H9 (cell line): ENCODE measurements around the gene GCG. TPM values are rescaled to one million over a fixed set of nuclear protein-coding genes. Genes with fewer than 3 reads are reported as not detected.

Source experiments
- DNase-seq: peaks from one replicate; pipeline ENCODE4 v3.0.0-alpha.2; 2017
- H2AFZ ChIP-seq: one replicate; pipeline ENCODE4 v1.6.1; 2013; ENCODE audit warnings: mild to moderate bottlenecking, low read length, control low read depth, moderate library complexity
- H2AK5ac ChIP-seq: 2 replicates; pipeline ENCODE4 v1.6.1; 2013; ENCODE audit warnings: low read length, control low read depth, mixed read lengths; ENCODE audit not compliant: insufficient read length
- H2BK120ac ChIP-seq: one replicate; pipeline ENCODE4 v1.6.1; 2013; ENCODE audit warnings: low read depth, mild to moderate bottlenecking, low read length, control low read depth, inconsistent platforms; ENCODE audit not compliant: poor library complexity, severe bottlenecking
- H2BK12ac ChIP-seq: 2 replicates; pipeline ENCODE4 v1.6.1; 2013; ENCODE audit warnings: low read length, control low read depth, mixed read lengths, low read depth; ENCODE audit not compliant: insufficient read length
- H2BK15ac ChIP-seq: 2 replicates; pipeline ENCODE4 v1.6.1; 2013; ENCODE audit warnings: low read depth, low read length, control low read depth
- H2BK20ac ChIP-seq: one replicate; pipeline ENCODE4 v1.6.1; 2013; ENCODE audit warnings: low read depth, mild to moderate bottlenecking, low read length, control low read depth, inconsistent platforms; ENCODE audit not compliant: poor library complexity, severe bottlenecking
- H2BK5ac ChIP-seq: 2 replicates; pipeline ENCODE4 v1.6.1; 2013; ENCODE audit warnings: low read length, control low read depth, mixed read lengths; ENCODE audit not compliant: insufficient read length
- H3K14ac ChIP-seq: 2 replicates; pipeline ENCODE4 v1.6.1; 2013; ENCODE audit warnings: low read length, control low read depth; ENCODE audit not compliant: insufficient read depth
- H3K18ac ChIP-seq: 2 replicates; pipeline ENCODE4 v1.6.1; 2013; ENCODE audit warnings: low read depth, mild to moderate bottlenecking, mixed read lengths, low read length, control low read depth; ENCODE audit not compliant: insufficient read length
- H3K23ac ChIP-seq: 2 replicates; pipeline ENCODE4 v1.6.1; 2013; ENCODE audit warnings: low read length, control low read depth, mixed read lengths, low read depth; ENCODE audit not compliant: insufficient read length
- H3K23me2 ChIP-seq: 2 replicates; pipeline ENCODE4 v1.6.1; 2013; ENCODE audit warnings: low read depth, mild to moderate bottlenecking, mixed read lengths, low read length, control low read depth; ENCODE audit not compliant: insufficient read length, poor library complexity, severe bottlenecking
- H3K27ac ChIP-seq: 2 replicates; pipeline ENCODE4 v1.5.1; 2013; ENCODE audit warnings: low read length, control low read depth, mixed read lengths, low read depth; ENCODE audit not compliant: insufficient read length
- H3K27me3 ChIP-seq: 2 replicates; pipeline ENCODE4 v1.6.1; 2013; ENCODE audit warnings: low read length, control low read depth, inconsistent platforms; ENCODE audit not compliant: insufficient read depth
- H3K4ac ChIP-seq: 2 replicates; pipeline ENCODE4 v1.6.1; 2013; ENCODE audit warnings: low read depth, mild to moderate bottlenecking, control low read depth, inconsistent platforms, low read length, moderate library complexity
- H3K4me1 ChIP-seq: 2 replicates; pipeline ENCODE4 v1.6.1; 2013; ENCODE audit warnings: low read length, control low read depth, inconsistent platforms; ENCODE audit not compliant: insufficient read depth
- H3K4me2 ChIP-seq: 2 replicates; pipeline ENCODE4 v1.6.1; 2013; ENCODE audit warnings: low read length, control low read depth, mixed read lengths; ENCODE audit not compliant: insufficient read length, insufficient read depth
- H3K56ac ChIP-seq: 2 replicates; pipeline ENCODE4 v1.6.1; 2013; ENCODE audit warnings: low read depth, mild to moderate bottlenecking, mixed read lengths, low read length, control low read depth; ENCODE audit not compliant: insufficient read length
- H3K79me1 ChIP-seq: 2 replicates; pipeline ENCODE4 v1.6.1; 2013; ENCODE audit warnings: low read depth, mild to moderate bottlenecking, moderate library complexity, low read length, control low read depth, inconsistent platforms; ENCODE audit not compliant: insufficient read depth, poor library complexity, severe bottlenecking
- H3K79me2 ChIP-seq: 2 replicates; pipeline ENCODE4 v1.6.1; 2013; ENCODE audit warnings: low read length, control low read depth, inconsistent platforms; ENCODE audit not compliant: insufficient read depth
- H3K9ac ChIP-seq: 2 replicates; pipeline ENCODE4 v1.6.1; 2013; ENCODE audit warnings: low read length, control low read depth, mixed read lengths; ENCODE audit not compliant: insufficient read length; ENCODE audit errors: extremely low read depth
- H3K9me3 ChIP-seq: one replicate; pipeline ENCODE4 v1.6.1; 2013; ENCODE audit warnings: low read depth, low read length, inconsistent platforms; ENCODE audit not compliant: control insufficient read depth
- H3T11ph ChIP-seq: one replicate; pipeline ENCODE4 v1.6.1; 2013; ENCODE audit warnings: mild to moderate bottlenecking, low read length, control low read depth, inconsistent platforms
- H4K20me1 ChIP-seq: one replicate; pipeline ENCODE4 v1.6.1; 2013; ENCODE audit not compliant: control insufficient read depth, insufficient read length, insufficient read depth
- H4K5ac ChIP-seq: 2 replicates; pipeline ENCODE4 v1.6.1; 2013; ENCODE audit warnings: low read depth, mild to moderate bottlenecking, mixed read lengths, low read length, control low read depth; ENCODE audit not compliant: insufficient read length
- H4K8ac ChIP-seq: replicated peaks from 2 replicates; pipeline ENCODE4 v1.6.1; 2013; ENCODE audit warnings: low read length, control low read depth, mixed read lengths, low read depth; ENCODE audit not compliant: insufficient read length
- H4K91ac ChIP-seq: 2 replicates; pipeline ENCODE4 v1.6.1; 2013; ENCODE audit warnings: low read depth, mild to moderate bottlenecking, moderate library complexity, mixed read lengths, low read length, control low read depth; ENCODE audit not compliant: insufficient read length
- H3K27ac Mint-ChIP-seq, 3 experiments: 2 replicates in 2 of 3; 3 replicates in 1 of 3; pipeline ENCODE4 v1.8.0; 2020 to 2021; ENCODE audit warnings: mixed read lengths in 3 of 3, mild to moderate bottlenecking in 1 of 3, moderate library complexity in 1 of 3
- H3K27me3 Mint-ChIP-seq: 2 replicates; pipeline ENCODE4 v1.8.0; 2021; ENCODE audit warnings: low read depth, mild to moderate bottlenecking, moderate library complexity, mixed read lengths
- H3K36me3 Mint-ChIP-seq, 3 experiments: 2 replicates in 2 of 3; 3 replicates in 1 of 3; pipeline ENCODE4 v1.8.0; 2020 to 2021; ENCODE audit warnings: low read depth in 3 of 3, mixed read lengths in 3 of 3; ENCODE audit not compliant: insufficient read depth in 1 of 3
- H3K4me1 Mint-ChIP-seq, 2 experiments: 2 replicates each; pipeline ENCODE4 v1.8.0; 2020; ENCODE audit warnings: mixed read lengths in 2 of 2
- H3K4me3 Mint-ChIP-seq, 2 experiments: 2 replicates in 1 of 2; 3 replicates in 1 of 2; pipeline ENCODE4 v1.8.0; 2020 to 2021; ENCODE audit warnings: mild to moderate bottlenecking in 2 of 2, mixed read lengths in 2 of 2, moderate library complexity in 1 of 2
- H3K9me3 Mint-ChIP-seq, 2 experiments: 2 replicates in 1 of 2; 3 replicates in 1 of 2; pipeline ENCODE4 v1.8.0; 2020; ENCODE audit warnings: mild to moderate bottlenecking in 2 of 2, mixed read lengths in 2 of 2, moderate library complexity in 1 of 2
- CTCF ChIP-seq: fragments of 200-600 bp; sonication (generic); conservative IDR thresholded peaks from 3 replicates; pipeline ENCODE4 v1.8.0; 2021; ENCODE audit warnings: antibody characterized with exemption, mild to moderate bottlenecking
- WGBS: extraction: QIAGEN DNeasy Blood & Tissue Kit; methylation state at CpG from one replicate; pipeline ENCODE4 v1.1.7; 2013; ENCODE audit warnings: missing lambda C conversion rate, low lambda C conversion rate, mixed read lengths; ENCODE audit not compliant: insufficient read length; ENCODE audit errors: extremely low coverage; 5-methylcytosine and 5-hydroxymethylcytosine counted together
- total RNA-seq: library from RNA; stranded (reverse); gene quantifications from 2 replicates; pipeline ENCODE4 v1.2.1, GENCODE V29; 2021

GCG gene
- total RNA-seq, 1 experiment from 2014 or later: not detected

- no CpG with 5 or more reads among the region's 9 CpGs for WGBS
- Histone ChIP-seq H3K14ac (no peak overlapping the region), H2BK12ac (no peak overlapping the region), H4K20me1 (no peaks in the 10 kb centered on the region), H3K9me3 (no peaks in the 10 kb centered on the region), H3K4ac (no peak overlapping the region), H3T11ph (no peak overlapping the region), H3K79me1 (no peaks in the 10 kb centered on the region), H2AFZ (no peak overlapping the region), H4K8ac (no peak overlapping the region), H2BK5ac (no peak overlapping the region), H3K56ac (no peak overlapping the region), H2BK120ac (no peak overlapping the region), H3K79me2 (no peaks in the 10 kb centered on the region), H2BK15ac (no peak overlapping the region), H3K4me2 (no peak overlapping the region), H2BK20ac (no peak overlapping the region), H3K4me1 (no peaks in the 10 kb centered on the region), H3K27ac (no peak overlapping the region), H3K27me3 (no peaks in the 10 kb centered on the region), H3K23ac (no peak overlapping the region), H2AK5ac (no peak overlapping the region), H3K9ac (no peak overlapping the region), H4K91ac (no peak overlapping the region), H4K5ac (no peak overlapping the region), H3K23me2 (no peaks in the 10 kb centered on the region), H3K18ac (no peak overlapping the region)
- no peak for DNase-seq
- Mint-ChIP-seq H3K27me3 (no peaks in the 10 kb centered on the region), H3K4me1 (no peaks in the 10 kb centered on the region), H3K27ac (no peak overlapping the region), H3K36me3 (no peaks in the 10 kb centered on the region), H3K9me3 (no peaks in the 10 kb centered on the region), H3K4me3 (no peak overlapping the region)
- peak; percentile 86 for TF ChIP-seq CTCF
Observed at GRCh38 chr2:162123806-162124758, 28.0 kb downstream of the GCG start.
